GM21381 (cell line): ENCODE measurements around the gene MYO3A.

Source experiments
- ATAC-seq: cut with Tn5 transposase; IDR thresholded peaks from one replicate; pipeline ENCODE4 v1.9.1; 2021; ENCODE audit warnings: mild to moderate bottlenecking, moderate library complexity; ENCODE audit not compliant: unreplicated experiment

Gene MYO3A

GRCh38 chr10:26243351-26243720, 309.3 kb downstream of the MYO3A start:
- ATAC-seq = no peak

GRCh38 chr10:26249681-26250080, 315.7 kb downstream of the MYO3A start:
- no peak for ATAC-seq

DNA sequence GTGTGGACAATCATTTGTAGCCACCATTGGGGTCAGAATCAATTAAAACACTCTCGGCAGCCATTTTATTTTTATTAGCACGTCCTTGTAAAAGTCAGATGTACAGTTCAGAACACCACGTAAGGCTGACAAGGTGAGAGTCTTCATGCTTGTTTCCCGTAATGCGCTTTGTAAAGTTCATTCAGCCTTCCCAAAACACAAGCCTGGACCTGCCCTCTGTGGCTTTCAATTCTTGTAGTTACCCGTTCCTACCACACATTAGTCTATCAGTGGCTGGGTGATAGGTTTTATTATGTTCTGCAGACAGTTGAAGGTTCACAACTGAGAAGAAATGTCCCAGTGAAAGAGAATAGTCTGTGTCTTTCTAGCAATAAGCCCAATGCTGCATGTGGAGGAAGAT, 317.9 kb downstream of the MYO3A start:
- no peak for ATAC-seq

- ATAC-seq = no peak
Measured at GRCh38 chr10:26254616-26255015, 320.6 kb downstream of the MYO3A start.

- no peak for ATAC-seq
Measured at GRCh38 chr10:26259341-26259740, 325.3 kb downstream of the MYO3A start.
